ENCODE measurements around the gene CEP70. TPM values are rescaled to one million over a fixed set of nuclear protein-coding genes. Genes with fewer than 3 reads are reported as not detected.

CEP70 gene
- total RNA-seq, 3 donors from 2014 or later: 29.7 to 56.9 (median 37.9) TPM

GRCh38 chr3:138629526-138629925, 35.5 kb upstream of the CEP70 start:
- intact Hi-C loops (cut with DNase I, micrococcal nuclease): no loop called here

GRCh38 chr3:138625707-138626365, 31.8 kb upstream of the CEP70 start:
- no peak for TF ChIP-seq CTCF (IDR thresholded peaks at IDR 0.05)
- ATAC-seq: no peak

More at GRCh38 chr3:138629526-138629925, 35.5 kb upstream of the CEP70 start:
- TF ChIP-seq CTCF (IDR thresholded peaks at IDR 0.05): no peak
- DNase-seq: no peak
- no peak overlapping the region for H3K4me3 ChIP-seq
- no peak for ATAC-seq
- H3K36me3 ChIP-seq (ENCODE audit: low read depth): no peaks in the 10 kb centered on the region
- H3K9me3 ChIP-seq: no peaks in the 10 kb centered on the region
- no peaks in the 10 kb centered on the region for H3K4me1 ChIP-seq (ENCODE audit: low read depth)

GRCh38 chr3:138624518-138624917, 30.5 kb upstream of the CEP70 start:
- Histone ChIP-seq H3K36me3 (ENCODE audit: low read depth) (no peaks in the 10 kb centered on the region), H3K4me3 (no peak overlapping the region), H3K4me1 (ENCODE audit: low read depth) (no peaks in the 10 kb centered on the region), H3K9me3 (no peaks in the 10 kb centered on the region)
- DNase-seq (no peak), ATAC-seq (no peak)
- TF ChIP-seq CTCF (IDR thresholded peaks at IDR 0.05): no peak
- intact Hi-C loops (cut with DNase I, micrococcal nuclease): no loop called here

More at GRCh38 chr3:138625707-138626365, 31.8 kb upstream of the CEP70 start:
- Histone ChIP-seq H3K4me3 (no peak overlapping the region), H3K36me3 (ENCODE audit: low read depth) (no peaks in the 10 kb centered on the region), H3K9me3 (no peaks in the 10 kb centered on the region), H3K4me1 (ENCODE audit: low read depth) (no peaks in the 10 kb centered on the region)
- intact Hi-C loops (cut with DNase I, micrococcal nuclease): no loop called here
- DNase-seq: no peak

GRCh38 chr3:138620431-138620830, 26.4 kb upstream of the CEP70 start:
- TF ChIP-seq CTCF (IDR thresholded peaks at IDR 0.05): no peak
- ATAC-seq (no peak), DNase-seq (no peak)

GRCh38 chr3:138615462-138615861, 21.4 kb upstream of the CEP70 start:
- H3K36me3 ChIP-seq (ENCODE audit: low read depth): no peaks in the 10 kb centered on the region
- H3K9me3 ChIP-seq: no peaks in the 10 kb centered on the region
- DNase-seq (no peak), ATAC-seq (no peak)
- no peak for TF ChIP-seq CTCF (IDR thresholded peaks at IDR 0.05)
- intact Hi-C loops (cut with DNase I, micrococcal nuclease): no loop called here
- H3K4me1 ChIP-seq (ENCODE audit: low read depth): no peaks in the 10 kb centered on the region
- H3K4me3 ChIP-seq: no peak overlapping the region

More at GRCh38 chr3:138620431-138620830, 26.4 kb upstream of the CEP70 start:
- Histone ChIP-seq H3K9me3 (no peaks in the 10 kb centered on the region), H3K36me3 (ENCODE audit: low read depth) (no peaks in the 10 kb centered on the region), H3K4me3 (no peak overlapping the region), H3K4me1 (ENCODE audit: low read depth) (no peaks in the 10 kb centered on the region)
- intact Hi-C loops (cut with DNase I, micrococcal nuclease): no loop called here
